ENCODE data around the gene GPR85.

DNA sequence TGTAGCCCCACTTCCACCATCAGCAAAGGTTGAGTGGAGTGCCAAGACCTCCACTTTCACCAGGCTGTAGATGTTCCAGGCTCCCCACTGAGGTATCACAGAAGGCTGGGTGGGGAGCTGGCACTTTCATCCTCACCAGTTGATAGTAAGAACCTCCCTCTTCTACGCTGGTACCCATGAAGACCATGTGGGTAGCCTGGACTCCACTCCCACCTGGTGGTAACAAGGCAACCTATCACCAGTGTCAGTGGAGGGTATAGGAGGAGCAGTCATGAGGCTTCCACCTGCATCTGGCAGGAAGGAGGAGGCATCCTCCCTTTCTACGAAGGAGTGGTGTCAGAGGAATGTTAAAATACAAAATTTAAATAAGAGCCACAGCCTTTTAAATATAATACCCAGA is 27.3 kb upstream of the GPR85 start:
- no peak for TF ChIP-seq CTCF (IDR thresholded peaks at IDR 0.05)
- no peak for TF ChIP-seq POLR2A (IDR thresholded peaks at IDR 0.05)

All from transverse colon (tissue), 3 donors.